ENCODE measurements around the gene B3GNT5.
A peak's percentile ranks its signal among the peaks of the same experiment; 100 is the strongest.
"Not testable (repeated sequence)": the region's sequence is repeated elsewhere in the genome, so short reads cannot be mapped to it uniquely, and the experiment has no call there.

Gene B3GNT5, protein sequence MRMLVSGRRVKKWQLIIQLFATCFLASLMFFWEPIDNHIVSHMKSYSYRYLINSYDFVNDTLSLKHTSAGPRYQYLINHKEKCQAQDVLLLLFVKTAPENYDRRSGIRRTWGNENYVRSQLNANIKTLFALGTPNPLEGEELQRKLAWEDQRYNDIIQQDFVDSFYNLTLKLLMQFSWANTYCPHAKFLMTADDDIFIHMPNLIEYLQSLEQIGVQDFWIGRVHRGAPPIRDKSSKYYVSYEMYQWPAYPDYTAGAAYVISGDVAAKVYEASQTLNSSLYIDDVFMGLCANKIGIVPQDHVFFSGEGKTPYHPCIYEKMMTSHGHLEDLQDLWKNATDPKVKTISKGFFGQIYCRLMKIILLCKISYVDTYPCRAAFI
- total RNA-seq, result 0.14 to 0.72 reads per million in 2 donors

DNA sequence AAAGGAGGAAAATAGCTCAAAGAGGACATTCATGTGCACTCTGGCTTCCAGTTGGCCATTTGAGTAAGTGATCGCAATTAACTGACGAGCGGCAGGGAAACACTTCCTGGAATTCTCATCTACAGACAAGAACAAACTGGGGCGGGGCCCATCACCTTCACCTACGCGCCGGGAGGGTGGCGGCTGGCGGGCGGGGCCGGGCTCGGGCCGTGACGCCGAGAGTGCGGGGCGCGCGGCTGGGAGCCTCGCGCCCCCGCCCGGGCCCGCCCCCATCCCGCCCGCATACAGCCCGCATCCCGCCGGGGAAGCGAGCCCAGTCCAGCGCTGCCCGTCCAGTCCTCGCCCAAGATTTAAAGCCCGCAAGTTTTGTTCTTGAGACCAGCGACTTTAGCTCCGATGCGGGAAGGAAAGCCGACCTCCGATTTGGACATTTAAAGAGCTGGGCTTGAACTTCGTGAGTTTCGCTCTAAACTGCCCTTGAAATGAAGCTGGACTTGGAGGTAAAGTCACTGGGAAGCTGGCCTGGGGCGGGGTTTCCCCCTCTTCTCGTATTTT lies at the start of gene B3GNT5:
TSS of gene B3GNT5 (plus strand) at position 281 of the 555 bp plus-strand sequence. CDS start 16,546 bp downstream, outside the sequence.
- peak; percentile 8 for DNase-seq

DNA sequence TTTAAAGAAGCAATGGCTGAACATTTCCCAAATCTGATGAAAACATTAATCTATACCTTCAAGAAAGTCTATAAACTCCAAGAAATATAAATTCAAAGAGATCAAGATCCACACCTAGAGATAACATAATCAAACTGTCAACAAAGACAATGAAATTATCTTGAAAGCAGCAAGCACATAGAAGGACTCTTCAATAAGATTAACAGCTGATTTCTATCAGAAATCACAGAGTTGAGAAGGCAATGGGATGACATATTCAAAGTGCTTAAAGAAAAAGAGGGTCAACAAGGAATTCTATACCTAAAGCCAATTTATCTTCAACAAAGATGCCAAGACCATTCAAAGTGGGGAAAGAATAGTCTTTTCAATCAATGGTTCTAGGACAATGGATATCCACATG lies 49.4 kb upstream of the B3GNT5 start:
- no peak for DNase-seq

DNA sequence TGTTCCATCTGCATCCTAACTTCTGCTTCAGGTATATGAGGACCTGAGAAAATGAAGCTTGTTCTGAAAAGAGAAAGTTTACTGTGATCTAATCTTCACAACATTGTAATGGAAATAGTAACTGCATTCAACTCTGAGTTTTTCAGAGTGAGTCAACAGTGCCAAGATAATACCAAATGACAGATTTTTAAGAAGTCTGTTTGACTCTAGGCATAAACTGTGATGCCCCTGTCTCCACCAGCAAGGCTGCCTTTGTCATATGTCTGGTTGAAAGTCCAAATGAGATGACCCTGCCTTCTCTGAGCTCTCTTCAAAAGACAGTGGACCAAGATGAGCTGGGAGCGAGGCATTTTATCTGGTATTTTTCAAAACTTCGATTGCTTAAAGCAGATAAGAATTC lies 44.8 kb upstream of the B3GNT5 start:
- DNase-seq, result no peak

DNA sequence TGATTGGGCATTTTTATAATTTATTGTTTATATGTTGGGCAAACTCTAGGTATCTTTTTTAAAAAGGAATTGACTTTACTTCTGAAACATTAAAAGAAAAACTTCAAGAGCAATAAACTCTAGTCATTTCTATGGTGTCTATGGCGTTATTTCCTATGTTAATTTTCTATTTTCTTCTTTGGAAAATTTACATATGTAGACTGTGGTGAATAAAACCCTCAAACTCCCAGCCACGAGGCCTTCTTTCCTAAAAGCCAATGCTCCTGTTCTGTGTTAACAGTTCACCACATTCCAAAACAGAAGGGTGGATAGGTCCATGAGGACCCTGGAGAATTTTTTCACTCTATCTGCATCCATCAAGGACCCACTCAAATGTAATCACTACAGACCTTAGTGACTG lies 44.3 kb upstream of the B3GNT5 start:
- DNase-seq, result no peak

DNA sequence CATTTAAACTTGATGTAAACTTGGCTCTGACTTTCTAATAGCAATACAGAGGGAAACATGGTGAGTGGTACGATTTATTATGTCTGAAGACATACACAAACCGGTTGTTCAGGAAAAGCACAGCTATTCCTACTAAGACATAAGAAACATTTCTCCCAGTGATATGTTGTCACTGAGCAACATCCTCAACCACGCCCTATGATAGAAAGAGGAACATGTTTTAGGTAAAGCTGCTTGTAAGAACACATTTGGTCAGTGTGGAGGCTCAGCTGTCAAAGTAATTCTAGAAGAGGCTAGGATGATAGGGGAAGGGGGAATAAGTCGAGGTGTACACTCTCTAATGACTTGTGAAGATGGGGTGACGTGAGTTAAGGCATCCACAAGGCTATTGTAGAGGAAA lies 42.7 kb upstream of the B3GNT5 start:
- DNase-seq, result no peak

DNA sequence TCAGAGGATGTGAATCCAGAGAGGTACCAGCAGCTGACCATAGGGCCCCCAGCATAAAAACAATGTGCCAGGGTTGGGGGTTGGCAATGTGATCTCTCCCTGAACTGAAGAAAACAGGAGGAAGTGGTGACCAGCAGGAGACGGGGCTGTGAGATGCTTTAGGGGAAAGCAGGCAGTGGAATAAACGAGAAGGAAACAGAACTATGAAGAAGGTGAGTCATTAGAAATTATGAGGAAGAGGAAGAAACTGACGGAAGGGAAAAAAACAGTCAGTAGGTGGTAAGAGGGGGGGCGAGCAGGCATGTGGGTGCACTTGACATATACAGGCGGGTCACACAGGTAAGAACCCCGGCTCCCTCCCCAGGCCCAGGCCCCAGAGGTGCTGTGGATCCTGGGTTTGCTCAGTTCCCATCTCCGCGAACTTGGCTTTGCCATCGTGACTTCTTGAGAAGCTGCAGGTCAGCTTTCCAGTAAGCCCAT lies 42.2 kb upstream of the B3GNT5 start:
- DNase-seq, result no peak

DNA sequence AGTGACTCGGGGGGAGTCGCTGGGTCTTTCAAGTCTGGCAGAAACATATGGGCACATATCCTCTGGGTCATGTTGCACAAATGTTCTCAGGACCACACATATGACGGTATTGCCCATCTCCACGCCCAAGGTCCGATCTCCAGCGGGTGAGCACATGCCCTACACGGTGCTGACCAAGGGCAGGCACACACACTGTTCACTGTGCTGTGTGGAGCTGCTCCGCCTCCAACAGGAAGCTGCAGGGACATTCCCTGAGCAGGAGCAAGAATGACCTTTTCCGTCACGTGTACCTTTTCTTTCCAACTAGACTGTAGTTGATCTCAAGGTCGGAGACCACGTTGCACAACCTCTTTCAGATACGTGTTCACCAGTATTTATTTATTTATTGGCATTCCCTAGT lies 41.7 kb upstream of the B3GNT5 start:
- no peak for DNase-seq

DNA sequence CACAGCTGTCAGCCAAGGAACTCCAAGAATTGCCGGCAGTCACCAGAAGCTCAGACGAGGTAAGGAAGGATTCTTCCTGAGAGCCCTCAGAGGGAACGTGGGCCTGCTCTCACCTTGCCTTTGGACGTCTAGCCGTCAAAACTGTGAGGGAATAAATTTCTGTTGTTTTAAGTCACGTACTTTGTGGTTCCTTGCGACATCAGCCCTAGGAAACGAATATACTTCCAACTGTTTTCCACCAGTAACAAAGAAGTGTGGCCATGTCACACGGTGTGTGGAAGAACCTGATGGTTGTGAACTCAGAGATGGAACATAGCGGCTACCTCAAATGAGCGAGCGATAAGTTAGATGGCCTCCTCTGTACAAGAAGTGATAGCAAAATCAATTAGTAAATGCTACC lies 41.0 kb upstream of the B3GNT5 start:
- DNase-seq, result no peak

DNA sequence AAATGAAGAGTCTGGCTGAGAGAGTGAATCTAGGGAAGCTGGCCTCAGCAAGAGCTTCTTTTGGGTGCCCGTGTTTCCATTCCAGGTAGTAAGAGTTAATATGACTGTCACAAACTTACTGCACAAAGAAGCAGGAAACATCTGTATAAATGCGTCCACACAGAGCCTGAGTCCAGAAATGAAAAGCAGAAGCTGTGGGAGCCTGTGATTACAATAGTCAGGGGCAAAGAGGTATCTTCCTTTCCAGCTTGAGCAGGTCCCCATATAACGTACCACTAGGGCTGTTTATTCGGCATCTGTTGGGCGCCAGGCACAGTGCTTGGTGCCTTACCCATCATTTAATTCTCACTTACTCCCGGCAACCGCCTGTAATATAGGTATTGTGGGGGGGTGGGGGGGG lies 40.5 kb upstream of the B3GNT5 start:
- DNase-seq, result no peak

DNA sequence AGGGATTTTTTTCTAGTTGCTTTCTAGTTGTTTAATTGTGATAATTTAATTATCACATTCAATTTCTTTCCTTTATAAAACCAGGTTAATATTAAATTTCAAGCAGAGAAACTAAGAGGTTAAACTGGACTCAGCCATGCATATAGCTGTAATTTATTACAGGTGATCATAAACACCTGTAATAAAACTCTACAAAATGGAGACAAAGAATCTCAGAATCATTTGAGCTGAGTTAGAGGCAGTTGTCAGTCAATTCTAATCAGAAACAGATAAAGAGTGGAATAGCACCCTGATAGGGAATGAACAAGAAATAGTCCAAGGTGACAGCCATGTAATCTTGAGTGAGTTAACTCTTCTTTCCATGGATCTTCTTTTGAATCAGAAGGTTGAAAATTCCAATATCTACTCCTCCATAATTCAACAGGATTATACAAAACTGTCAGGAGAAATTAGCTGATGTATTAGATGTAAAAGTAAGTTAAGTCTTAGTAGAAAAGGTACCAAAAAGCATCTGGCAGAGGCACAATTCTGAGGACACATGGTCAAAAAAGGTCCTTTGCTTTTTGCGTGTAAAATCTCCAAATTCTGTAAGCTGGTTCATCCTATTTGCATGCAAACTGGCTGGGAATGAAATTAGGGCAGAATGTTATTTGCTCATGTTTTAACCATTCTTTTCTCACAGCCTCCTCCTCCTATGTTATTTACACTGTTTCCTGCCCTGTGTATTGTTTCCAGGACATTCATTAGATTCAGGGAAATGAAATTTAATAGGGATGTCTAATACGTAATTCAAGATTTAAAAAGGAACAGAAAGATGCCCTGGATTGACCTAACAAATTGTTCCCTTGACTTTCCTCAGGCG lies 39.4 kb upstream of the B3GNT5 start:
- no peak for DNase-seq

DNA sequence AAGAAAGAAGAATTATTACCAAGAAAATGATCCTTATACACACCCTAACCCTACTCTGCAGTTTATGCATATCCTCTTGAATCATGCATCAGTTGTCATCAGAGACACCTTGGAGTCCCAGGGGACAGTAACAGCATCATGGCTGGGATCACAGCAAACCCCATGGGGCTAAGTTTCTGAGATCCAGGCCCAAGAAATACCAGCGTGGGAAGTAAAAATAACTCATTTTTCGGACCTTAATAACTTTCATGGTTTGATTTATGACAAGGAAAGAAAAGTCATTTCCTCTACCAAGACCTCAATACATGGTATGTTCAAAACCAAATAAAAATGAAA lies 38.8 kb upstream of the B3GNT5 start:
- DNase-seq, result no peak

DNA sequence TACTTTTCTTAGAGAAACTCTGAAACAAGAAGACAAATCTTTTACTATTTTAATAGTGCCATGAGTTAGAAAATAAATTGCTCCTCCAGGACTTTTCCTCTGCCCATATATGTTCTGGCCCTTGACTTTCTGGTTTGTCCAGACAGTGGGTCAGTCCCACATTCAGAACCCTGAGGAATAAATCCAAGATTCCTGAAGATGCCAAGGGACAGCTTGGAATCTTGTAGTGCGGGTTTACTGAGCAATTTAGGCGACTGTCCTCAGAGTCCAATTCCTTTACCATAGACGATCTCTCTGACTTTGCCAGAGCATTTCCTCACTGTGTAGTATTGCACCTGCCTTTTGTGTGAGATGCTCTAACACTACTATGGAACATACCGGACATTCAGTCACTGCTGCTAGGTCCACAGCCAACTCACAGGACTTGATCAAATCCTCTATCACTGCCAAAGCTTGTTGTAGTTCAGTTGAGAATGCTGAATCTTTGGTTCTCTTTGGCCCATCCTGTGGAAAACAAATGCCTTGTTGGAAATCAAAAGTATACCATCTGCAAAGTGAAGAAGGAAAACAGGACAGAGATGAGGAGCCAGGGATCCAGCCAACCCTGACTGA lies 37.4 kb upstream of the B3GNT5 start:
- no peak for DNase-seq

DNA sequence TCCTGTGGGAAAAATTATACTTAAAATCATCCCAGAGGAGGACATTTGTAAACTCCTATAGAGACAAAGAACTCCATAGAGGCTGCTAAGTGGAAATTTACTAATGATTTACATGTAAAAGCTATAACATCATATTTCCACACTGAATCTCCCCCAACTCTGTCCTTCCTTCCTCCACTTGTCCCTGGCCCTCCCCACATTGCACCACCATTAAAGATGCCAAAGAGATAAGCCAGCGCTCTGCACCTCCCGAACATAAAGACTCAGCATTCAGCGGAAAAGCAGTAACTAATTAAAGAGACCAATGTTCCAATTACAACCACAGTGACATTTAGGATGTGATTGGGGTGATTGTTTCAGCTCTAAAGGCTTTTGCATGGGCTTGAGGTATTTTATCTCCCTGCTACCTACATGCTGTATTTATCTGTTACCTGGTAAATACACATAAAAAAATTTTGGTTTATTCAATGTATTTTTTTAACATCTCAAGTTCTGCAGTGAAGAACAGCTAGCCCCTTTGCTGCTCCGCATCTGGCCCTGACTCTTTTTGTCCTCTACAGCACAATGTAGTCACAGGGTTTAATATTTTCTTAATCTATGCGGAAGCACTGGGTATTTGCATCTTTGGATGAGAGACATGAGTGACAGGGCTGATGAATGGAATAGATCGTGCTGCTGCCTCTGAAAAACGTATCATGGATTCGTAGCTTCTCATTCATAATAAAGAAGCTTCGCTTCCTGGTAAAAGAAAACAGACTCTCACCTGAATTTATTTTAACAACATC lies 35.3 kb upstream of the B3GNT5 start:
- DNase-seq, result no peak

DNA sequence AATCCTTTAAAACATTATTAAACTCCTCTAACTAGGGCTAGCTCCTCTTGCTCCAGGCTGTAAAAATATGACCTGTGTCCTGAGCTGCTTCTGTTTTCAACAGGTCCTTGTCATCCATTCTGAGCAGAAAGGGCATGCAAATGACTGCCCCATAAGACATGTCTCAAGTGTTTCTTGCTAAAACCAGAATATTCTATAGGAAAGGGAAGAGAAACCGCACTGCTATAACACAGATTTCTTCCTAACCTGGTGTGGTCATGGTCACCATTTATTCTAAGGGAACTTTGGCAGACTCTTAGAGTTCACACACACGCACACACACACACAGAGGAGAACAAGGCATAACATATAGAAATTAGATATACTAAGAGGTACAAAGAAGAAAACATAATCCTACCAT lies 34.2 kb upstream of the B3GNT5 start:
- DNase-seq, result no peak

DNA sequence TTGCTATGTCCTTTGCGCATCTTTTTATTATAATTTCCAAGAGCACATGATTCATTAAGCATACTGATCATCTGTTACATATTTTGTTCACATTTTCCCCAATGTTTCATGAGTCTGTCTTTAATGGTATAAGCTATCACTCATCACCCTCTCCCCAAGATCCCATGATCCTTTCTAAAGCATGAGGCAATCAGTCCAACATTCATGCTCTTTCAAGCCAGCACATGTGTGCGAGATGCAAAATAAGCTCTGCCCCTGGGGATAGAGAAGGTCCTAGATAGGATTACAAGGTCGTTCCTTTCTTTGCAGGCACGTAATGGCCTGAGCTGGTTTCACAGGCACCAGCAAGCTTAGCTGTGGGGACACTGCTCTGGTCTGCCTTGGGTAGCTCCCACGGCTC lies 32.2 kb upstream of the B3GNT5 start:
- DNase-seq, result no peak

DNA sequence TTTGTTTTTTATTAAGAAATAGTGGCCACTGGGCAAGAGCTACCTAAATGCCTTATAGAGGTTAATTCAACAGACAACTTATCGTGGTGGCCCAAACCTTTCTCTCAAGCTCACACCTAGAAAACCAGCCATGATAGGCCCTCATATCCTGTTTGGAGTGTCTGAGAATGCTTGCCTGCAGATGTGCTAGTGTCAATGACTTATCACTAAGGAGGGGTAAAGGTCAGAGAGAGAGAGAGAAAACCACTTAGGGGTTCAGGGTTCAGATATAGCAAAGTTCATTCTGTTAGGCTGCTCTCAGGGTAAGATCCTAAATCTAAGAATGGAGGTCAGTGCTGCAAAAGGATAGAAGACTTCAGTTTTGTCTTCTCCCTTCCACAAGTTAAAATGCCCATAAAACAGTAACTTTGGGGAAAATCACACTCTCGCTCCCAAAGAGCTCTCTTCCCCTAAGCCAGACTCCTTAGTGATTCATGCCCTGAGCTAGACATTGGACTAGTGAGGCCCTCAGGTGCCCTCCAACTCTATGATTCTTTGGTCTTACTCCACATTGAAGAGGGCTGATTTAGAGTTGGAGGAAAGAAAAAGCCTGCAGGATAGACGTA lies 30.3 kb upstream of the B3GNT5 start:
- DNase-seq, result no peak

DNA sequence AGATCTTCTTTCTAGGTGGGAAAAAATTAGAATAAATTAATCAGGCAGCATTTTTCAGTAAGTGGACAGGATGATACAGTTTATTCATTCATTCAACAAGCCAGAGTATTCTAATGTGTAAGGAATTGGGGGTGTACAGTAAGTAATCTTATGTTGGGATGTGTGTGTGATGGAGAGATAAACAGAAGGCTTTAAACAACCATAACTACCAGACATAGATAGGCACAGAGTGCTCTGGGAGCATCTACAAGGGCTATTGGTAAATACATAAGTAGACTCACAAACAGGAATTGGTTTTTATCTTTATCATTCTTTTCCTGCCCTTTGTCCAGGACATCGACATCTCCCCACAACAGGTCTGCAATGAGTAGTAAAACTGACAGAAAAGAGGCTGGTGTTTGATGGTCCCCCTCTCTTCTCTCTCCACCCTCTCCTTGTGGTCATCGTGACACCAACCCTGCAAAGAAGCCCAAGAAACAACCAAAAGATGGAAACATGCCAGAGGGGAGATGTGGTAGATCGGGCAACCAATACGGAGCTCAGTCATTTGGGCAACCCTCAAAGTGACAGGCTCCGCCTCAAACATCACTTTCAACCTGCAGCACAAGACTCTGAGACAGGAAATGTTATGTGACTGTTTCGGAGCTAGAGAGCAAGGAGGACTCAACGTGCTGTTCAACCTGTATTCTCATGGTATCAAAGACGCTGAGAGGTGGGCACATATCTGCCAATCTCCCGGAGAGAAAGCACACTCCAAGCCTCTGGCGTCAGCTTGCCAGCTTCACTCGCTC lies 28.7 kb upstream of the B3GNT5 start:
- no peak for DNase-seq

DNA sequence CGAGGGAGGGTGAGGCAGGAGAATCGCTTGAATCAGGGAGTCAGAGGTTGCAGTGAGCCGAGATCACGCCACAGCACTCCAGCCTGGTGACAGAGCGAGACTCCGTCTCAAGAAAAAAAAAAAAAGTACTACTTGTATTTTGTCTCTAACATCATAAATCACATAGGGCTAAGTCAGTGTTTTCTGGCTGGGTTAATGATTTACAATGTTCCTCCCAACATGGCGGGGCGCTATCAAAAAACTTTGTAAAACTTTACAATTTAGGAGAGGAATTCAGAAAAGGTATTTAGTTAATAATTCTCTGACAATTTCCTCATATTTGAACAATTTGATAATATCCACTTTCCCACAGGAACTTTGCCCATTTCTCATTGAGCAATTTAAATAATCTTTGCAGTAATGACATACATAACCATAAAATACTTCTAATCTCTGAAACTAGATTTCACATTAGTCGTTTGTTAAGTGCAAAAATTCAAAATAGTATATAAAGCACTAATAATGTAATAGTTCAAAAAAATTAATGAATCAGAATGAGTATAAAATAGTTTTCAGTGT lies 26.6 kb upstream of the B3GNT5 start:
- no peak for DNase-seq

DNA sequence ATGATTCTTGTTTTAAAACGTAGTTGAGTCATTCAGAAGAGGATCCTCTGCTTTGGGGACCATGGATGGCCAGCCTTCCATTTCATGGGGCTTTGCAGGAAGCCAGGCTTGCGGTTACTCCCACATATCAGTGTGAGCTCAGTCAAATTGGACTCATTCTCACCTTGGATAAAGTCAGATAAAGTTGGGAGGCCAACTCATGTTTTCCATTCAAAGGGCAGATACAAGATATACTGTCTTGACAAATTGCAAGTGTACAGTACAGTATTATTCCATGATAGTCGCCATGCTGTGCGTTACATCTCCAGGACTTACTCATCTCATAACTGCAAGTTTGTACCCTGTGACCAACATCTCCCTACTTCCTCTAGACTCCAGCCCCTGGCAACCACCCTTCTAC lies 25.5 kb upstream of the B3GNT5 start:
- DNase-seq, result no peak

DNA sequence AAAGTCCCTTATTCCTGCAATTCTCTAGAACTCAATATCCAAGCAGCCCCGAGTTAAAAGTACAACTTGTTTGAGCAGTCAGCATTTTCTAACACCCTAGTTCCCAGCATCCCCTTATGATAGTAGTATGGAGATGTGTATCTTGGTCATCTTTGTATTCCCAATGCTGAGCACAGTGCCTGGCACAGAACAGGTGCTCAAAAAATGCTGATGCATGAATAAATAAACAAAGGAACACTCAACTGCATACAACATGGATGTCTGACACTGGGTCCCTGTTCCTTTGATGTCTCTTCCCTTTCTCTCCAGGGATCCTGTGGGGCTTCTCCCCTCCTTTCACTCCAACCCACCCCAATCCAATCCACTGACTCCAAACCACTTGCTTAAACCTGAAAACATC lies 23.9 kb upstream of the B3GNT5 start:
- DNase-seq, result no peak

DNA sequence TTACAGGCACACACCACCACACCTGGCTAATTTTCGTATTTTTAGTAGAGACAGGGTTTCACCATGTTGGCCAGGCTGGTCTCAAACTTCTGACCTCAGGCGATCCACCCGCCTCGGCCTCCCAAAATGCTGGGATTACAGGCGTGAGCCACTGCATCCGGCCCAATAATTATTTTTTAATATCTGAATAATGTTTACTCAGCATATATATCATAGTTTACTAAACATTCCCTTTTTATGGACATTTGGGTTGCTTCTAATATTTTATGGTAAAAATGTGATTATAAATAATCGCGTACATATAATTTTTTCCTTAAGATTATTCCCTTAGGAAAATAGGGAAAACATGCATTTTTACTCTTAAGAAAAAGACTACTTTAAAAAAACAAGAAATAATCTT lies 22.8 kb upstream of the B3GNT5 start:
- not testable (repeated sequence) for DNase-seq
